ENCODE measurements around the gene CD9.
"Not testable (repeated sequence)": the region's sequence is repeated elsewhere in the genome, so short reads cannot be mapped to it uniquely, and the experiment has no call there.

Gene CD9

DNA sequence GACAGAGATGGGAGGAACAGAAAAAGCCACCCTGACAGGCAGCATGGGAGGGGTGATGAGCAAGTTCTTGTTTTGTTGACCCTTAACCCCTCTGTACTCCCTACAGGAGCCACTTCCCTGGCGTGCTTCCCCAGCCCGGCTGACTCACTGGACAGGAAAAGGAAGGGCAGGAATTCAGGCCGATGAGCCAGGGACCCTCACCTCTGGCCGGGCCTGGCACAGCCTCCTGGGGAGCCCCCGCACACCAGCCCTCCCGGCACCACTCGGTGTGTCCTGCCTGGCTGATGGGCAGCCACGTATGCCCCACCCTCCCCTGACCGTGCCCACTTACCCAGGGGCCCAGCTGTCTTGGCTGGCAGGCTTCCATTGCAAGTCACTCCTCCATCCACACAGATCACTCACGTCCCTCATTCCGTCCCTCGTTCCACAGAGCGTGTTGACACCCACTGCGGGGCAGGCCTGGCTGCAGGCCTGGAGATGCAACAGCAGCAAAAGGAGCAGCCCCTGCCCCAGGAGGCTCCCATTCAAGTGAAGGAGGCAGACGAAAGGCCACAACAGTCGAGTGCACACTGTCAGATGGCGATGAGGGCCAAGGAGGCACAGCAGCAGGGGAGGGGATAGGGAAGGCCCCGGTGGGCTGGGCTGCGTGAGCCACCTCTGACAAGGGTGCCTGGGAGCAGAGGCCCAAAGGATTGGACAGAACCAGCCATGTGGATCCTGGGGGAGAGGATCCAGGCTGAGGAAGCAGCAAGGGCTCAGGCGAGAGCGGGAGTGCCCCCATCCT is 19.7 kb upstream of the CD9 start:
- no peak for DNase-seq

DNA sequence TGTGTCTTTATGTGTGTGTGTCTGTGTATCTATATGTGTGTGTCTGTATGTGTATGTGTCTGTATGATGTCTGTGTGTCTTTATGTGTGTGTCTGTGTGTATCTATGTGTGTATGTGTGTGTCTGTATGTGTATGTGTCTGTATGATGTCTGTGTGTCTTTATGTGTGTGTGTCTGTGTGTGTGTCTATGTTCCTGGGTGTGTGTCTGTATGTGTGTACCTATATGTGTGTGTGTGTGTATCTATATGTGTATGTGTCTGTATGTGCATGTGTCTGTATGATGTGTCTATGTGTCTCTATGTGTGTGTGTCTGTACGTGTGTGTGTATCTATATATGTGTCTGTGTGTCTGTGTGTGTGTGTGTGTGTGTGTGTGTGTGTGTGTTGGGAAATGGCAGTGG is 19.0 kb upstream of the CD9 start:
- no peak for DNase-seq

DNA sequence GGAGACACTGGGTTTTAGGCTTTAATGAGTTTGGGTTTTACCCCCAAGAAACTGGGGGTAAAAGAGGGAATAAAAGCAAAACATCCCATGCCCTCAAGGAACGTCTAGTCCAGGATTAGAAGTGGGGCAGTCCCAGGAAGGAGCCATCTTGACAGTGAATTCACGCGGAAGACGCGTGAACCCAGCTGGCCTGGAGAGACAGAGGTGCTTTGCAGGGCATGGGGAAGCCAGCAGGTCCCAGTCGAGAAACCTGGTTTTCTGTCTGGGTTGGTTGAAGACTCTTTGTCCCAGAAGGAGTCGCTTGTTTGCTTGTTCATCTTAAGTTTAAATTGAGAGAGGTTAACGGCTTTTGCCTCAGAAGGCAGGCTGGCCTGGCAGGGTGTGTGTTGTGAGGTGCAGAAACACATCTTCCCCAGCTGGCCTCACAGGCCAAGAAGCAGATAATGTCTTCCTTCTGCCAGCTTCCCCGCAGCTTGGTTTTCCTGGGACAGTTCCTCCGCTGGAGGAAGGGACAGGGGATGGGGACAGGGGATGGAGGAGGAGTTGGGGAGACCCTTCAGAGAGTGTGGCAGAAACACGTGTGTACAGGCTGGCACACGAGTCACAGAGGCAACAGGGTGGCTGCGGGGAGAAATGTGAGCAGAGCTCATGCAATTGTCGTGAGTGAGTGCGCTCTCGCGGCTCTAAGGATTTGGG is 18.5 kb upstream of the CD9 start:
- DNase-seq, result no peak

DNA sequence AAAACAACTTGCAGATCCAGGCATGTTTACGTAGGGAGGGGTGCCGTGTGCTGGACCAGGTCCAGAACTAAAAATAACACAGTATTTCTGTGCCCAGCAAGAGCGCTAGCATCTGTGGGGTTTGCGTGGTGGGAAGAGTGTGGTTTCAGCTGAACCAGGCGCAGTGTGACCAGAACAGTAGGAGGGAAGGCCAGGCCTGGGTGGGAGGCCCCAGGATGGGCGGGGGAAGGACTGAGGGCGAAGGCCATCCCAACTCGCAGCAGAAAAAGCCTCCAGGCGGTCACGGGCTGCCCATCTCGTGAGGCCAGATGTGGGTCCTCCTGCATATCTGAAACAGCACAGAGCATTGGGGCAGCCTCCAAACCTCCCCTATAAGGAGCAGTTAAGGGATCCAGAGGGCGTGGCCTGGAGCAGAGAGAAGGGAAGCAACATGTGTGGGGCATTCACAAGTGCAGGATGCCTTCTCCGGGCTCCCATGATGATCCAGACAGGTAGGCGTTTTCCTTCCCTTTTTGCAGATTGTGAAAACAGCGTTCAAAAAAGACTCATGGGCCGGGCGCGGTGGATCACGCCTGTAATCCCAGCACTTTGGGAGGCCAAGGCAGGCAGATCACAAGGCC is 17.8 kb upstream of the CD9 start:
- no peak for DNase-seq

DNA sequence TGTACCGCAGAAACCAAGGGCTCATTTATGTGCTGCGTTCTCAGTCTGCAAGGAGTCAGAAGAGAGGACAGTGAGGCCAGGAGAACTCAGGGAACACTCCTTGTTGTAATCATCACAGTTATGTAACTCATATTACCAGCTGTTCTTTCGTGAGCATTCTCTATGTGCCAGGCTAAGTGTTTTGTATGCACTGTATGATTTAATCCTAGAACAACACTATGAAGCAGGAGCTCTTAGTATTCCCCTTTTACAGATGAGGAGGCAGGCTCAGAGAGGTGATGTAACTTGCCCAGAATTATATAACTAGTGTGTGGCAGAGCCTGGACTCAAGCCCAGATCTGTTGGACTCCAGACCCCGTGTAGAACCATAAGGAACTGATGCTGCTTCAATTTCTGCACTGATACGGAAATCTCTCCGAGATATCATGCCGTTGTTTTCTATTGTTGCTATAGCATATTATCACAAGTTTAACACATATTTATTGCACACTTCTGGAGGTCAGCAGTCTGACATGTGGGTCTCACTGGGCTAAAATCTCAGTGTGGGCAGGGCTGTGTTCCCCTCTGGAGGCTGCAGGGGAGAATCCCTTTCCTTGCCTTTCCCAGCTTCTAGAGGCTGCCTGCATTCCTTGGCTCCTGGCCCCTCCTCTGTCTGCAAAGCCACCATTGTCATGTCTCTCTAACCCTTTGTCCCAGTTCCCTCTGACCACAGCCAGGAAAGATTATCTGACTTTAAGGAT is 16.3 kb upstream of the CD9 start:
- DNase-seq, result no peak

DNA sequence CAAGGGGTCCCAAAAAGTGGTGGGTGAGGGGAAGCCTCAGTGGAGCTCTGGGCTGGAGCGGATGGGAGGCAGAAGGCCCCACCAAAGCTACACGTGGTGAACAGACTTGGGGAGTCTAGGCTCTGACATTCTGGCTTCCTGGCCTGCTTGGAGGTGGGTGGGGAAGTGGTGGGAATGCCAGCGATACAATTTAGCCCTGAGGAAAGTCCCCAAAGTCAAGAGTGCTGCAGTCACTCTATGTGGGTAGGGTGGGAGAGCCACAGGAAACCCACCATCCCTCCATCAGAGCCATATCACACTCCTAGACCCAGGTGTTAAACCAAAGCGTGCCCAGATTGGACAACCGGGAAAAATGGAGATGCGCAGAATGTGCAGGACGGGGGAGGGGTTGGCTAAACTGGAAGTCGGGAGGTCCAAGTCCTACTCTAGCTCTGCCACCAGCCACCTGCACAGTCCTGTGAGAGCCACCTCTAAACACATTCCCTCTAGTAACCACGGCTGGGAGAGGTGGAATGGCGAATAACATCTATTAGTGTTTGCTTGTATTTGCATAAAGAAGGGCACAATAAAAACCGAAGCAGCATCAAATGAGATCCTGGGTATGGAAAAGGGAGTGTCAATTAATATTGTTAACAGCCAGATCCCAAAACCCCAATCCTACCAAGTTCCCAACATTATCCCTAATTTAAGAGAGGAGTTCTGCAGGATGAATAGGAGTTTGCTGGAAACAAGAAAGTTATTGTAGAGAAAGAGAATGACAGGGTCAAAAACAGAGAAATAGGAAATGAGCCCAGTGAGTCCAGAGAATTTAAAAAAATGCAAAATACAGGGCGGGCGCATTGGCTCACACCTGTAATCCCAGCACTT is 14.0 kb upstream of the CD9 start:
- no peak for DNase-seq

DNA sequence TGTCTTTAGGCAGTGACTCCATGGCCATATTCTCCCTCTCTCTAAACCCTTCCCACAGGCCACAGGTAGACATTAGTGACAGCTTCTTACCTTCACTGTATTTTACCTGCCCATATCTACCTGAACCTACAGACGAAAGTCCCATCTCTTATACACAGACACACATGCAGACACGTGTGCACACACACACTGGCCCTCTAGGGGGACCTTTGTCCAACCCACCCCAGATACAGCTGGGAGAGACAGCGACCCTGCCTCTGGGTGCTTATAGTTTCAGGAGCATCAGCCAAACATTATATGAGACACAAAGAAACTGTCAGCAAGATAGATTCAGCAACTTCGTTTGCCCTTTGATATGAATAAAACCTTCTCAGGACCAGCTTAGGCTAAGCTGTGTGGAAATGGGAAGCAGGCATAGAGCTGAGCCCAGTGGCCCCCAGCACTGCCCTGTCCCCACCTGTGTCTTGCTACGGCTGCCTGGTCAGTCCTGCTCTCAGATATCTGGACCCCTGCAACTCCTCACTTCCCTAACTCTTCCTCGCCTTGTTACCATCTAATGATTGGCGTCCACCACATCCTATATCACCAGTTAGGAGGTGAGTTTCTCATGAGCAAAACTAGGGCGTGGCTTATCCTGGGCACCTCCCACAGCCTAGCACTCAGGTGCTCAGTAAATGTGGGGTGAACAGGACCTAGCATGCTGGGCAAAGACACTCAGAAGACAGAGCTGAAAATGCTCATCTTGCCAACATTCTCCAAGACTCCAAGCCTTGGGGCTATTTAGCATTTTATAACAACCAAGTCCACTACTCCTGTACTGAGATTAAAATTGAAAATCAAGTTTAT is 12.0 kb upstream of the CD9 start:
- DNase-seq, result no peak

DNA sequence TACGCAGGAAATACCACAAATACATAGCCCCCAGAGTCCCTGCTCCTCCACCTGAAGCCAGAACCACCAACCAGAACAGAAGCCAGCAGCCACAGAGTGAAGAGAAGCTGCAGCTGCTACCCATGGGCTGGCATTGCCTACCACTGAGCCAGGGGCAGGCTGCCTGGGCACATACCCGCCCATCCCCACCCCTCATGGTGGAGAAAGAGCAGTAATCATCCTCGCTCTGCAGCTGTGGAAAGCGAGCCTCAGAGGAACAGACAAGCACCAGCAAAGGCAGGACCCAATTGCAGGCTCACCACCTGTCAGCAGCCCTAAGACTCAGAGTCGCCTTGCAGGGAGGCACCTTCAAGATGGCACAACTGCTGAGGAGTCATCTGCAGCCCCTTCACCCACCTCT is 11.2 kb upstream of the CD9 start:
- DNase-seq, result no peak

DNA sequence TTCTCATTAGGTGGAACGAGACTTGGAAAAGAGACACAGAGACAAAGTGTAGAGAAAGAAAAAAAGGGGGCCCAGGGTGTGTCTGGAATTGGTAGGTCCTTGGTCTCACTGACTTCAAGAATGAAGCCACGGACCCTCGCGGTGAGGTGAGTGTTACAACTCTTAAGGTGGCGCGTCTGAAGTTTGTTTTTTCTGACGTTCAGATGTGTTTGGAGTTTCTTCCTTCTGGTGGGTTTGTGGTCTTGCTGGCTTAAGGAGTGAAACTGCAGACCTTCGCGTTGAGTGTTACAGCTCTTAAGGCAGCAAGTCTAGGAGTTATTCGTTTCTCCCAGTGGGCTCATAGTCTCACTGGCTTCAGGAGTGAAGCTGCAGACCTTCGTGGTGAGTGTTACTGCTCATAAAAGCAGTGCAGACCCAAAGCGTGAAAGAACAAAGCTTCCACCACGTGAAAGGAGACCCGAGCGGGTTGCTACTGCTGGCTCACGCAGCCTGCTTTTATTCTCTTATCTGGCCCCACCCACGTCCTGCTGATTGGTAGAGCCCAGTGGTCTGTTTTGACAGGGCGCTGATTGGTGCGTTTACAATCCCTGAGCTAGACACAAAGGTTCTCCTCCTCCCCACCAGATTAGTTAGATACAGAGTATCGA is 10.1 kb upstream of the CD9 start:
- not testable (repeated sequence) for DNase-seq

DNA sequence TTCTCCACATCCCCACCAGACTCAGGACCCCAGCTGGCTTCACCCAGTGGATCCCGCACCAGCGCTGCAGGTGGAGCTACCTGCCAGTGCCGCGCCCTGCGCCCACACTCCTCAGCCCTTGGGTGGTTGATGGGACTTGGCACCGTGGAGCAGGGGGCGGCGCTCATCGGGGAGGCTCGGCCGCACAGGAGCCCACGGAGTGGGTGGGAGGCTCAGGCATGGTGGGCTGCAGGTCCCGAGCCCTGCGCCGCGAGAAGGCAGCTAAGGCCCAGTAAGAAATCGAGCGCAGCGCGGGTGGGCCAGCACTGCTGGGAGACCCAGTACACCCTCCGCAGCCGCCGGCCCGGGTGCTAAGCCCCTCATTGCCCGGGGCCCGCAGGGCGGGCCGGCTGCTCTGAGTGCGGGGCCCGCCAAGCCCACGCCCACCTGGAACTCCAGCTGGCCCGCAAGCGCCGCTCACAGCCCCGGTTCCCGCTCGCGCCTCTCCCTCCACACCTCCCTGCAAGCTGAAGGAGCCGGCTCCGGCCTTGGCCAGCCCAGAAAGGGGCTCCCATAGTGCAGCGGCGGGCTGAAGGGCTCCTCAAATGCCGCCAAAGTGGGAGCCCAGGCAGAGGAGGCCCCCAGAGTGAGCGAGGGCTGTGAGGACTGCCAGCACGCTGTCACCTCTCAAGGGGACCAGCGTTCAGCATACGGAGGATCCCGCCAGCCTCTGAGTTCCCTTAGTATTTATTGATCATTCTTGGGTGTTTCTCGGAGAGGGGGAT is 9.3 kb upstream of the CD9 start:
- DNase-seq, result not testable (repeated sequence)

DNA sequence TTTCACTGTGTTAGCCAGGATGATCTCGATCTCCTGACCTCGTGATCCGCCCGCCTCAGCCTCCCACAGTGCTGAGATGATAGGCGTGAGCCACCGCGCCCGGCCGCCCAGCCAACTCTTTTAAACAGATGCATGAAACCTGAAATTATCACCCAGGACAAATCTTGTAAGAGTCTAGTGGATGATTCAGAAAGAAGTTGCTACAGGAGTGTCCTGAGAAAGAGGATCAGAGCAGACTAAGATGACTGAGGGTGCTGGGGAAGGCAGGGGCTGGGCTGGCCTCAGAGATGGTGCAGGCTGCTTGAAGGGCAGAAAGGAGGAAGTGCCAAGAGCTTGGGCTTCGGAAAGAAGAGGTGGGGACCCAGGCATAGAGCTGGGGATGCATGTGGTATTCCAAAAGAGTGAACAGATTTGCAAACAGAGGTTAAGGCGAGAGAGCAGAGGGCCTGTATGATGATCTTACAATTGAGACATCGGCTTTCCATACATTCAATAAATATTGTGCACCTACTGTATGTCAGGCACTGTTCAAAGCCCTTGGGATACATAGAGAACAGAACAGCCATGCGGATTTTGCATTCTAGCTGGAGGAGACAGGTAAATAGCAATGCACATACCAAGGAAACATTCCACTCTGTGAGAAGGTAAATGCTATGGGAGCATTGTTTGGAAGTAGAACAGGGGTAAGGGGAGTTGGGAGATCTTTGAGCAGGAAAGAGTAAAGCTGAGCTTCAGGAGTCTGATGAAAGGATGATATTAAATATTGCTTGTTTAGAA is 7.4 kb upstream of the CD9 start:
- no peak for DNase-seq

DNA sequence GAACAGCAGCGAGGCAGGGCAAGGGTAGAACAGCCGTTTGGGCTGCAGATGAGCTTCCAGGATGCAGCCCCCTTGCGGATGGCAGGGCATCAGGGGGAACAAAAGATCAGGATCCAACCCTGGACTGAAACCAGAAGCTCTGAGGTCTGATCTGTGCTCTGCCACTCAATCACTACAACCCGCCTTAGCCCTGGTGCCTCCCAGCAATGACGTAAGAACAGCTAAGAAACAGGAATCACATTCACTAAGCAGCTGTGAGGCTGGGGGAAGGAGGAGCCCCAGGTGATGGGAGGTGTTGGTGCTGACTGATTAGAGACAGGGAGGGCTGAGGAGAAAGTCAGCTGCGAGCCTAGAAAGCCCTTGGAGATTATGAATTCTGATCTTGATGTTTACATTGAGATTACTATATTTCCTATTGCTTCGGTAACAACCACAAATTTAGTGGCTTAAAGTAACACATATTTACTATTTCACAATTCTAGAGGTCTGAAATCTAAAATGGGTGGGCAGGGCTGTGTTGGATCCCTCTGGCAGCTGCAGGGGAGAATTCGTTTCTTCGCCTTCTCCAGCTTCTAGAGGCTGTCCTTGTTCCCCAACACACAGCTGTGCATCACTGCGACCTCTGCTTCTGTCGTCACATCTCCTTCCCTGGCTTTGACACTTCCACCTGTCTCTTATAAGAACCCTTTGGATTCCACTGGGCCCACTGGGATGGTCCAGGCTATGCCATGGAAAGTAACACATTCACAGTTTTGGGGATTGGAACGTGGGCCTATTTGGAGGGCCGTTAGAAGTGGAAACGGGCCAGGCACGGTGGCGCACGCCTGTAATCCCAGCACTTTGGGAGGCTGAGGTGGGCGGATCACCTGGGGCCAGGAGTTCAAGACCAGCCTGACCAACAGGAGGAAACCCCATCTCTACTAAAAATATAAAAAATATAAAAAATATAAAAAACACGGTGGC is 6.1 kb upstream of the CD9 start:
- DNase-seq, result no peak

DNA sequence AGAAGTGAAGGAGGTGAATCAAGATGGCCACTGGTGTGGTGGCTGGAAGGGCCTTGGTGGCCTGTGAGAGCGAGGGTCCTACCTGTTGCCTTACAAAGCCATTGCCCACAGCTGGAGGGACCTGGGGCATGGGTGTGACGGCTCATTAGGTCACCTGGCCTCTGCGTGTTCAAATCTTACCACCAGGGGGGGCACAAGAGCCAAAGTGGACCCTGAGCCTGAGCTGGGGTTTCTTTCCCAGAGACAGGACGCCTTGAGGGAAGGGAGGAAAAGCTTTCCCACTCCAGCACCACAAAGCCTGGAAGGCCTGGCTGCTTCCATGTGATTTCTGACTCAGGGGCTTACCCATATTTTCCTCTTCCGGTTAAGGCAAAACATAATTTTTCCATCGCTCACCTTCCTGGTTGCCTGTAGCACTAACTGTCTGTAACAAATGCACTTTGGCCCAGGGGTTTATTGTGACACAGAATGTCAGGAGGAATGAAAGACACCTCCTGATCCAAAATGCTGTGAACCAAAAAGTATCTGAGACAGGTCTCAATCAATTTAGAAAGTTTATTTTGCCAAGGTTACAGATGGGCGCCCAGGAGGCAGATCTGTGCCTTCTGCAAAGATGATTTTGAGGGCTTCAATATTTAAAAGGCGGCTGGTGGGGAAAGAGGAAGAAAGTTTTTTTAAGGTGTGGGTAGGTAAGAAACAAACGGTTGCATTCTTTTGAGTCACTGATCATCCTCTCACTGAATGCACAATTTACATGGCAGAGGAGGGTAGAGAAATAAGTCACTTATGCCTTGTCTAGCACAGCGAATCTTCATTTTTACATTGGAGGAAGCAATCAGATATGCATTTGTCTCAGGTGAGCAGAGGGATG is 4.3 kb upstream of the CD9 start:
- peak; percentile 82 for DNase-seq

DNA sequence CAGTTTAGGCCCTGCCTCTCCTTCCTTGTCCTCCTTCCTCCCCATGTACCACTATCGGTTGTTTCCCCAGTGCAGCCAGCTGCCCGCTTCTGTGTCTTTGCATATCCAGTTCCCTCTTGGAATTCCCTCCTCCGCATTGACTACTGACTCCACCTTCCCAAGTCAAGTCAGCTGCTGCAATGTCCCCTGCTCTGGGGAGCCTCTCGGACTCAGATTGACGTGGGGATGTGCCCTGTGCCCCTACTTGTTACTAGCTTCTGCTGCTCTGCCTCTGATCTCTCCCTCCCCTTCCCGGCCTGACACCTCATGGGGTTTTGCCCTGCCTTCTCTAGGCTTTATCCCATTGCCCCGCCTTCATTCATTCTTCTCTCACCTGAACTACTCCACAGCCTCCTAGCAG is 2.1 kb upstream of the CD9 start:
- no peak for DNase-seq

DNA sequence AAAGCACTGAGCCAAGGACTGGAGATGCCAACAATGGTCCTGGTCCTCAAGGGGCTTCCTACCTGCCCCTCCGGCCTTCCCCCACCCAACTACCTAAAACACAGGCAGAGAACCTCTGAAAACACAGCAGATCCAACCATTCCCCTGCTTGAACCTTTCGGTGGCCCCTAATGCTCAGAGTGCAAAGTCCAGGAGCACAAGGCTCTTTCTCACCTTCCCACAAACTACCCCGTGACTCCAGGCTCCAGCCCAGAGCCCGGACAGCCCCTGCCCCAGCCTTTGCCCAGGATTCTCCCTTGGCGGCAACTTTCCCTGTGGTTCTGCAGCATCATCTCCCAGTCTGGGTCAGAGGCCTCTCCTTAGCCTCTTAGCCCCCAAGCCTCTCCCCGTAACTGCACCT is 1.6 kb upstream of the CD9 start:
- no peak for DNase-seq

DNA sequence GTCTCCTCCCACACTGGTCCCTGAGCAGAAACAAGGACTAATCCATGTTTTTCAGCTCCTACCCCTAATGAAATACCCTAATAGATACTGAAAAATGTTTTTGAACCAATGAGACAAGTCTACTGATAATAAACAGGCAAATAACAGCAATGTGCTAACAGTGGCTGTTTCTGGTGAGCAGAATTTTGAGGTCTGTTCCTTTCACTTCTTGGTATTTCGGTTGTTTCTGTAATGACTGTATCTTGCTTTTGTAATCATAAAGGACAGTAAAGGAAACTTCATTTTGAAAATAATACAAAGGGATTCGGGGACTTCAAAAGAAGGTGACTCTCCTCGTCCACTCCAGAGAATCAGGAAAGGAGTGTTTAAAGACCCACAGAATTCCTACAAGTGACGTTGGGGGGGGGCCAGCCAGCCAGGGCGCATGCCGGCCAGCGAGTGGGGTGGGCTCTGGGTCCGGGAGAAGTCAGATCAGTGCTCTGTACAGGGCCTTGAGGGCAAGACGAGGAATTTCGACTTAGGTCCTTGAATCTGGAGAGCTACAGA is 1.1 kb upstream of the CD9 start:
- DNase-seq, result no peak

All from activated CD8-positive, alpha-beta memory T cell treated with anti-CD3 and anti-CD28 coated beads, Interleukin-2, amount 50 U/mL, for 4 hours (primary cell).